Natural killer cell treated with Interleukin-12 subunit alpha and Interleukin-12 subunit beta and Interleukin-15 and Interleukin-18, amount 100 ng/mL, for 72 hours (primary cell): ENCODE data around the gene CCSER1. TPM values are rescaled to one million over a fixed set of nuclear protein-coding genes. Genes with fewer than 3 reads are reported as not detected.
"Not testable (repeated sequence)": the region's sequence is repeated elsewhere in the genome, so short reads cannot be mapped to it uniquely, and the experiment has no call there.

ENCODE experiments used
- ATAC-seq, 2 donors: fragments of 150-1000 bp; cut with Tn5 transposase in 1 of 2; sonication (Bioruptor Pico), chemical (Tn5 transposase) in 1 of 2; 2 replicates each; pipeline ENCODE4 v1.10.0; 2021
- DNase-seq: peaks from one replicate; pipeline ENCODE4 v3.0.0; 2022; ENCODE audit warnings: low spot score
- H3K27ac Mint-ChIP-seq, 2 donors: 1 replicate in 1 of 2; 2 replicates in 1 of 2; pipeline ENCODE4 v1.8.0; 2022; ENCODE audit warnings: mixed read lengths in 2 of 2, mild to moderate bottlenecking in 1 of 2, moderate library complexity in 1 of 2
- H3K27me3 Mint-ChIP-seq, 2 donors: 1 replicate in 1 of 2; 2 replicates in 1 of 2; pipeline ENCODE4 v1.8.0; 2022; ENCODE audit warnings: mixed read lengths in 2 of 2
- H3K36me3 Mint-ChIP-seq: one replicate; pipeline ENCODE4 v1.8.0; 2022; ENCODE audit warnings: mixed read lengths
- H3K4me1 Mint-ChIP-seq, 2 donors: 1 replicate in 1 of 2; 2 replicates in 1 of 2; pipeline ENCODE4 v1.8.0; 2022; ENCODE audit warnings: low read depth in 2 of 2, mixed read lengths in 2 of 2, mild to moderate bottlenecking in 1 of 2
- H3K4me3 Mint-ChIP-seq: one replicate; pipeline ENCODE4 v1.8.0; 2022; ENCODE audit warnings: mixed read lengths
- H3K9me3 Mint-ChIP-seq: 2 replicates; pipeline ENCODE4 v1.8.0; 2022; ENCODE audit warnings: mixed read lengths
- total RNA-seq, 2 donors: library from RNA; stranded (reverse); gene quantifications; one replicate each; pipeline ENCODE4 v1.2.3, GENCODE V29; 2022

CCSER1 gene
- total RNA-seq, 2 donors from 2014 or later, result 0.17 TPM; not detected in 1

- DNase-seq (no peak), ATAC-seq (no peak)
- Mint-ChIP-seq H3K27ac (no peak overlapping the region), H3K36me3 (no peaks in the 10 kb centered on the region), H3K9me3 (no peaks in the 10 kb centered on the region), H3K4me3 (no peak overlapping the region), H3K4me1 (no peaks in the 10 kb centered on the region), H3K27me3 (no peaks in the 10 kb centered on the region)
Observed at GRCh38 chr4:90318193-90318592, 191.0 kb downstream of the CCSER1 start.

GRCh38 chr4:90328558-90328957 lies 201.4 kb downstream of the CCSER1 start:
- H3K36me3 Mint-ChIP-seq, result peaks cover 4% of the 10 kb centered on the region
- DNase-seq (no peak), ATAC-seq (no peak)
- no peaks in the 10 kb centered on the region for H3K4me1 Mint-ChIP-seq
- H3K27ac Mint-ChIP-seq, result no peak overlapping the region
- H3K4me3 Mint-ChIP-seq, result no peak overlapping the region
- H3K9me3 Mint-ChIP-seq, result peaks cover 3% of the 10 kb centered on the region
- no peaks in the 10 kb centered on the region for H3K27me3 Mint-ChIP-seq

GRCh38 chr4:90330546-90330945 lies 203.4 kb downstream of the CCSER1 start:
- peaks cover 4% of the 10 kb centered on the region for H3K36me3 Mint-ChIP-seq
- peaks cover 3% of the 10 kb centered on the region for H3K9me3 Mint-ChIP-seq
- H3K4me3 Mint-ChIP-seq, result no peak overlapping the region

GRCh38 chr4:90345549-90346215 lies 218.5 kb downstream of the CCSER1 start:
- no peak overlapping the region for H3K27ac Mint-ChIP-seq
- peaks cover 0 to 4% of the 10 kb centered on the region in 2 donors for H3K4me1 Mint-ChIP-seq
- H3K27me3 Mint-ChIP-seq, result no peaks in the 10 kb centered on the region
- no peak for DNase-seq
- no peak for ATAC-seq
- peaks cover 8% of the 10 kb centered on the region for H3K9me3 Mint-ChIP-seq
- no peak overlapping the region for H3K4me3 Mint-ChIP-seq
- no peaks in the 10 kb centered on the region for H3K36me3 Mint-ChIP-seq

More at GRCh38 chr4:90330546-90330945, 203.4 kb downstream of the CCSER1 start:
- ATAC-seq, result no peak
- no peak overlapping the region for H3K27ac Mint-ChIP-seq
- H3K4me1 Mint-ChIP-seq, result no peaks in the 10 kb centered on the region
- no peak for DNase-seq
- no peaks in the 10 kb centered on the region for H3K27me3 Mint-ChIP-seq

GRCh38 chr4:90349636-90350035 lies 222.4 kb downstream of the CCSER1 start:
- no peak overlapping the region for H3K4me3 Mint-ChIP-seq
- no peak overlapping the region for H3K27ac Mint-ChIP-seq
- H3K27me3 Mint-ChIP-seq, result no peaks in the 10 kb centered on the region
- peaks cover 8% of the 10 kb centered on the region for H3K9me3 Mint-ChIP-seq
- no peak for DNase-seq
- no peaks in the 10 kb centered on the region for H3K36me3 Mint-ChIP-seq
- peaks cover 0 to 4% of the 10 kb centered on the region in 2 donors for H3K4me1 Mint-ChIP-seq
- no peak for ATAC-seq

- DNase-seq (no peak), ATAC-seq (no peak)
- Mint-ChIP-seq H3K36me3 (no peaks in the 10 kb centered on the region), H3K4me1 (no peaks in the 10 kb centered on the region), H3K27ac (no peak overlapping the region), H3K27me3 (no peaks in the 10 kb centered on the region), H3K4me3 (no peak overlapping the region), H3K9me3 (no peaks in the 10 kb centered on the region)
Observed at GRCh38 chr4:90357117-90357710, 230.0 kb downstream of the CCSER1 start.

GRCh38 chr4:90375081-90375480 lies 247.9 kb downstream of the CCSER1 start:
- H3K36me3 Mint-ChIP-seq, result no peaks in the 10 kb centered on the region
- DNase-seq, result no peak
- peaks cover 7% of the 10 kb centered on the region for H3K9me3 Mint-ChIP-seq
- H3K4me3 Mint-ChIP-seq, result no peak overlapping the region
- no peak overlapping the region for H3K27ac Mint-ChIP-seq
- no peak for ATAC-seq
- no peaks in the 10 kb centered on the region for H3K27me3 Mint-ChIP-seq
- no peaks in the 10 kb centered on the region for H3K4me1 Mint-ChIP-seq

- Mint-ChIP-seq H3K4me1 (no peaks in the 10 kb centered on the region), H3K36me3 (no peaks in the 10 kb centered on the region), H3K4me3 (no peak overlapping the region), H3K27ac (no peak overlapping the region), H3K27me3 (no peaks in the 10 kb centered on the region), H3K9me3 (peaks cover 2% of the 10 kb centered on the region)
- ATAC-seq (no peak), DNase-seq (no peak)
Observed at GRCh38 chr4:90393215-90393614, 266.0 kb downstream of the CCSER1 start.

GRCh38 chr4:90403781-90404180 lies 276.6 kb downstream of the CCSER1 start:
- H3K4me3 Mint-ChIP-seq, result no peak overlapping the region
- no peaks in the 10 kb centered on the region for H3K27me3 Mint-ChIP-seq
- peaks cover 17% of the 10 kb centered on the region for H3K9me3 Mint-ChIP-seq
- ATAC-seq, result no peak
- DNase-seq, result no peak
- H3K4me1 Mint-ChIP-seq, result no peaks in the 10 kb centered on the region
- peaks cover 10% of the 10 kb centered on the region for H3K36me3 Mint-ChIP-seq
- H3K27ac Mint-ChIP-seq, result no peak overlapping the region

- H3K9me3 Mint-ChIP-seq, result peaks cover 18% of the 10 kb centered on the region
- not testable (repeated sequence) for H3K36me3 Mint-ChIP-seq, H3K4me3 Mint-ChIP-seq, DNase-seq, H3K4me1 Mint-ChIP-seq, H3K27me3 Mint-ChIP-seq, H3K27ac Mint-ChIP-seq, ATAC-seq
Observed at GRCh38 chr4:90407897-90408296, 280.7 kb downstream of the CCSER1 start.

- ATAC-seq, H3K27me3 Mint-ChIP-seq, H3K27ac Mint-ChIP-seq, DNase-seq, H3K4me3 Mint-ChIP-seq, H3K36me3 Mint-ChIP-seq, H3K4me1 Mint-ChIP-seq: not testable (repeated sequence)
- peaks cover 11% of the 10 kb centered on the region for H3K9me3 Mint-ChIP-seq
Observed at GRCh38 chr4:90412786-90413185, 285.6 kb downstream of the CCSER1 start.

- Mint-ChIP-seq H3K4me1 (no peaks in the 10 kb centered on the region), H3K27me3 (no peaks in the 10 kb centered on the region), H3K9me3 (peaks cover 5% of the 10 kb centered on the region), H3K27ac (no peak overlapping the region), H3K36me3 (no peaks in the 10 kb centered on the region), H3K4me3 (no peak overlapping the region)
- ATAC-seq, result no peak
- DNase-seq, result no peak
Observed at GRCh38 chr4:90415116-90415515, 287.9 kb downstream of the CCSER1 start.

- Mint-ChIP-seq H3K4me1 (no peaks in the 10 kb centered on the region), H3K27ac (no peak overlapping the region), H3K27me3 (no peaks in the 10 kb centered on the region), H3K4me3 (no peak overlapping the region), H3K9me3 (no peaks in the 10 kb centered on the region), H3K36me3 (peaks cover 2% of the 10 kb centered on the region)
- DNase-seq (no peak), ATAC-seq (no peak)
Observed at GRCh38 chr4:90419124-90419711, 292.0 kb downstream of the CCSER1 start.

- Mint-ChIP-seq H3K27ac (no peak overlapping the region), H3K4me3 (no peak overlapping the region), H3K27me3 (no peaks in the 10 kb centered on the region), H3K36me3 (peaks cover 5% of the 10 kb centered on the region), H3K4me1 (no peaks in the 10 kb centered on the region), H3K9me3 (no peaks in the 10 kb centered on the region)
- no peak for ATAC-seq
- no peak for DNase-seq
Observed at GRCh38 chr4:90421161-90421560, 294.0 kb downstream of the CCSER1 start.
